ENCODE results near the gene NF2.

NF2 gene

DNA sequence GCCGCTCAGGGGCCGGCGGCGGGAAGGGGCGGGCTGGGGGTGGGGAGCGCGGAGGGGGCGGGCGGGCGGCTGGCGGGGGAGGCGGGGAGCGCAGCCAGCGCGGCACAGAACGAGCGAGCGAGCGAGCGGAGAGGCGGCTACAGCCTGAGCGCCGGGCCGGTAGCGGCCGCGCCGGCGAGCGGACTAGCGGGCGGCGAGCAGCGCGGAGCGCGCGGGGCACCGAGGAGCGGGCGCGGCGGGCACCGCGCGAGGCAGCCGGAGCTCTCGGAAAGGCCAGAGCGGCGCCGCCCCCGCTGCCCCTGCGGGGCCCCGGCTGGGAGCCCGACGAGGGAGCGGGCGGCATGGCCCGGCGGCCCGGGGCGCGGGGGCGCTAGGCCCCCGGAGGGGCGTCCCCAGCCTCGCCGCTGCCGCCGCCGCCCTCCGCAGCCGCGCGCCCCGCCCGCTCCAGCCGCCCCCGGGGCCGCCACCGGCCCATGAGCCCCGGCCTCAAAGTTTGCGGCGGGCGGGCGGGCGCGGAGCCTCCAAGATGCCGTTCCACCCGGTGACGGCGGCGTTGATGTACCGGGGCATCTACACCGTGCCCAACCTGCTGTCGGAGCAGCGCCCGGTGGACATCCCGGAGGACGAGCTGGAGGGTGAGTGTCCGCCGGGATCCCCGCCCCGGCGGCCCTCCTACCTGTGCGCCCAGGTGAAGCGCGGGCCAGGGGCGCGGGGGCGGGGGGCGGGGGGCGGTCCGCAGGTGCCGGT, 116.6 kb downstream of the NF2 start, which contains the start of gene CABP7:
Gene CABP7, plus strand, starts transcription at position 105 of the 747 bp plus-strand sequence. Its CDS starts 422 bp downstream, at position 527.
- DNase-seq (ENCODE audit: low read depth in 2 of 2) = no peak

GRCh38 chr22:29720811-29721323, 117.4 kb downstream of the NF2 start:
- no peak for DNase-seq (ENCODE audit: low read depth in 2 of 2)

DNA sequence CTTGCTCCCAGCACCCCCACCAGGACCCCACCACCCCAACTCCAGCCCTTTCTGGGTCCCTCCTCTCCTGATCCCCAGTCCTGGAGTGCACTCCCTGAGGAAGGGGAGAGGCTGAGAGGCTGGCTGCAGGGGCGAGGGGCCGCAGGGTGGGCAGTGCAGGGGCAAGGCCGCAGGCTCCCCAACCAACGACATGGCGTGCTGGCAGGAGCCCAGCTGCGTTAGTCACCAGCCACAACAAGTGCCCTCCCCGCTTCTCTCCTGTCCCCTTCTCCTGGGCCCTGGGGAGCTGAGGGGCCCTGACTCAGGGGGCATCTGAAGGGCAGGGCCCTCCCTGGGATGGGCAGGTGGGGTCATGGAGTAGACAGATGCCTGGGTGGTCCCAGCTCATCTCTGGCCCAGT, 118.7 kb downstream of the NF2 start:
- no peak for DNase-seq (ENCODE audit: low read depth in 2 of 2)

- no peak for DNase-seq (ENCODE audit: low read depth in 2 of 2)
Observed at GRCh38 chr22:29722587-29722986, 119.2 kb downstream of the NF2 start.

GRCh38 chr22:29723766-29724165, 120.3 kb downstream of the NF2 start:
- DNase-seq (ENCODE audit: low read depth in 2 of 2) = no peak

DNA sequence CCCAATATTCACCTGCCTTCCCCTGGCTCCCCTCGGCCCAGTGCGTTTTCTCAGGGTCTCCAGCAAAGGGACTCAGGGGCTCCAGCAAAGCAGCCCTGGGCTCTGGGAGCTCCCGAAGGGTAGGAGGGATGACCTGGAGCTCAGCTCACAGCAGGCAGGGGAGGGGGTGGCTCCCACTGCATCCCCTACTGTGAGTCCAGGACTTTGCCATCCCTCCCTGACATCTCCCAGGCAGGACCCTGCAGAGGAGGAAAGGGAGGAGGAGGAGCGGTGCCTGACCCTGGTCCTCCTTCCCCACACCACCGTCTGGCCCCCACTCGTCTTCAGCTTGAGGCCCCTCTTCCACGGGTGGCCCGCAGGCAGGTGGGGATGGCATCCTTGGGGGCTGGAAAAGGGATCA, 121.4 kb downstream of the NF2 start:
- no peak for DNase-seq (ENCODE audit: low read depth in 2 of 2)

DNA sequence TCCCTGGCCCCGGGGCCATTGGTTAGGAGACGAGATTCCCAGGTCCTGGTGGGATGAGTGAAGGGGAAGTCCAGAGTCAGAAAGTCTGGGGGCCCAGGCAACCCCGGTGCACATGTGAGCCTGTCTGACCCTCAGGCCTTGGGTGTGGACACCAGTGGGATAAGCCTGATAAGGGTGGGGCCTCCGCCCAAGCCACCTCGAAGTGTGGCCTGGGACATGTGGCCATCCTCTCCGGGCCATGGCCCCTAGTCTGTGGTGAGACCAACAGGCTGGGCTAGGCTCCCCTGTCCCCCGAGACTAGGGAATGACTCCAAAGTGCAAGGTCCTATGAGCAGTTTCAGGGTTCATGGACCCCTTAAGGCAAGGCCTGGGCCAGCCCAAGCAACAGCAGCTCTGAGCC, 122.7 kb downstream of the NF2 start:
- no peak for DNase-seq (ENCODE audit: low read depth in 2 of 2)

GRCh38 chr22:29726512-29727130, 123.2 kb downstream of the NF2 start:
- DNase-seq (ENCODE audit: low read depth in 2 of 2) = no peak

DNA sequence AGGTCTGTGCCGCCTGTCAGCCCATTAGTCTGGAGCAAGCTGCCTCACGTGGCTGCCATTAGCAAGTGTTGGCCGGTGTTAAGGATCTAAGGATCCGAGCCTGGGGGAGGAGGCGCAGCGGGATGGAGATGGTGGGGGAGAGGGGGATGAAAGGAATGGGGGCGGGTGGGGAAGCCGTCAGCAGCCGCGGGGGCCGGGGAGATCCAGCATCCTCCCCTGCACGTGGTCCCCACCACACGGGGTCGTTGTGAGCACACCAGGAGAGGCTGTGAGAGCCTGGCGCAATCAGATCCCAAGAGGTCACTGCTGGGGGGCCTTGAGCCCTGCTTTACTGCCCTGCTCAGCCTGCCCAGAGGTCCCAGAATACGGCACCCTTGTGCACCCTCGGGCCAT, 123.7 kb downstream of the NF2 start:
- no peak for DNase-seq (ENCODE audit: low read depth in 2 of 2)

DNA sequence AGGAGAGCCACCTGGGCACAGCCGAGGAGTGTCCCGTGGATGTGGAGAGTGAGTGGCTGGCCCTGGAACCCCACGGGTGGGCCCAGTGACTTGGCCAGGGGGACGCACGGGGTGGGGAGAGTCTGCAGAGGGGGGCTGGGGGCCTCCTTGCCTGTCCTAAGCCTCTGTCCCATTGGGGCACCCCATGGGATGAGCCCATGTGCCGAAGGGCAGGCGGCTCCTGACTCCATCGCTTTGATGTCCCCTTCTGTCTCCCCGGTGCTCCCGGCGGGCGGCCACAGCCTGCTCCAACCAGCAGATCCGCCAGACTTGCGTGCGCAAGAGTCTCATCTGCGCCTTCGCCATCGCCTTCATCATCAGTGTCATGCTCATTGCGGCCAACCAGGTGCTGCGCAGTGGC, 125.7 kb downstream of the NF2 start:
- DNase-seq (ENCODE audit: low read depth in 2 of 2) = no peak

DNA sequence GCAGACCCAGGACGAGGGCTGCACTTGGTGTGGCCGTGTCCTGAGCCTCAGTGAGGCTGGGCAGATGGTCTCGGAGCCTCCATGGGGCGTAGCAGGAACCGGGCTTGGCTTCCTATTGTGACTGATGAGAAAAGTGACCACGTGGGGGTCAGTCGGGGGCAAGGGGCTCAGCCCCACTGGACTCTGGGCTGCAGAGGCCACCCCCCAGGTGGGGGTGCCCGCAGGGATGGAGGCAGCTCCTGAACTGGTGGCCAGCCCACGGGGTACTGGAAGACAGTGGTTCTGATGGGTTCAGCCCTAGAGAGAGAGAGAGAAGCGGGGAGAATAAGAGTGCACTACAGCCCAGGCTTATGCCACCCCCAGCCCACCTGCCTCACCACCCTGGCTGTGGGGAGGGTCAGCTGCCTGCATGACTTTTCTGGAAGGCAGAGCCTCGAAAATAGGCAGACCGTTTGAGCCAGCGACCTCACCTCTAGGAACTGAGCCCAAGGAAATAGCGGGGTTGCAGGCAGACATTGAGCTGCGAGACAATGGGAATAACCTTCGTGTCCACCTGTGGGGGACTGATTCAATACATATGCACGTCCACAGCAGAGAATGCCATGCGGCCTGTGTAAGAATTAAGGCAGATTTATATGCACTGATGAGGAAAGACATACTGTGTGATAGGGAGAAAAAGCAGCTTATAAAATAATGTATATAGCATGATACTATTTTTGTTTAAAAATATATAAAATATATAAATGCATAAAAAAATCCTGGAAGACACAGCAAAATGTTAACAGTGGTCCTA, 127.8 kb downstream of the NF2 start:
- DNase-seq (ENCODE audit: low read depth in 2 of 2) = no peak

DNA sequence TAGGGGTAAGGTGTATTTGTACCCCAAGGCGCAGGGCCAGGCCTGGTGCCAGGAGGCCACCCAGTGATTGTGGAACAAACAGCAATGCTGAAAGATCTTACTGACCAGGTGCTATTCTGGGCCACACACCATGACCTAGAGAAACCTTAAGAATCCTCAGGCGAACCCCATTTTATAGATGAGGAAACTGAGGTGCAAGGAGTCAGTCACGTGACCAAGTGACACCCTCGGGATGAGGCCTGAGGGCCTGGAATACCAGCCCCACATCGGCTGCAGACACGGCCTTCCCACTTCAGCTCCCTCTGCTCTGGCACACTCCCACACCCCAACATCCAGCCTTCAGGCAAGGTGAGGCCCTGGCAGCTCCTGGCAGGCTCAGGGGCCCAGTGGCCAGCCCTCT, 129.4 kb downstream of the NF2 start:
- no peak for DNase-seq (ENCODE audit: low read depth in 2 of 2)

DNA sequence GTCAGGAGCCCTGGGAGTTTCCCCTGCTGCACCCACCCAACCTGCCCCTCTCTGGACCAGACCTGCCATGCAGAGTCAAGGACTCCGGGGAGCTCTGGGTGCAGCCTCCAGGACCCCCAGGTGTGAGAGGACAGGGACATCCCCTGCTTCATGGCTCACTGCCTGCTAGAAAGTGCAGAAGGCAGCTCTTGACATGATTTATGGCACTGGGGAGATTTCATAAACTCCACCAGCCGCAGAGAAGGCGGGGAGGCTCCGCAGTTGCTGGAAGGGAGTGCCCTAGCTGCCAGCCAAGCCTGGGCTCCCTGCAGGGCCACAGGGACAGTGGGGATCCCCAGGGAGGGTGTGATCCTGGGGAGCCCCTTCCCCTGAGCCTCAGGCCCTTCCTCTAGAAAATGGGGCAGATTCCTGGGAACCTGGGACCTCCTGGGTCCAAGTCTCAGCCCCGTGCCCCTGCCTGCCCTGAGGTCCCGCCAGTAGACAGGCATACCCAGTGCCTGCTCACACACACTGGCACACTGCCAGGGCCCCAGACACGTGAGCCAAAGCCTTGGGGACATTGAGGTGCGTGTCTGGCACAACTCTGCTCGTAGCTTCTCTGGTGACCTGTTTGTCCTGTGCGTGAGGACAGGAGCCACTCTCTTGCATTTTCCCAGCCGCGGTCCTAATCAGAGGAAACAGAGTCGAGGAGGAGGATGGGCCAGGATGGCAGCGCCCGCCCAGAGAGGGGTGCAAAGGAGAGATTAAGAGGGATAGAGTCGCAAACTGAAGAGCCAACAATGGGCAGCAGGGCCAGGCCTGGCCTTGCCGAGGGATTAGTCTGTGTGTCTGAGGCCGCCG, 130.1 kb downstream of the NF2 start:
- DNase-seq (ENCODE audit: low read depth in 2 of 2) = no peak

GRCh38 chr22:29734406-29734805, 131.0 kb downstream of the NF2 start:
- no peak for DNase-seq (ENCODE audit: low read depth in 2 of 2)

DNA sequence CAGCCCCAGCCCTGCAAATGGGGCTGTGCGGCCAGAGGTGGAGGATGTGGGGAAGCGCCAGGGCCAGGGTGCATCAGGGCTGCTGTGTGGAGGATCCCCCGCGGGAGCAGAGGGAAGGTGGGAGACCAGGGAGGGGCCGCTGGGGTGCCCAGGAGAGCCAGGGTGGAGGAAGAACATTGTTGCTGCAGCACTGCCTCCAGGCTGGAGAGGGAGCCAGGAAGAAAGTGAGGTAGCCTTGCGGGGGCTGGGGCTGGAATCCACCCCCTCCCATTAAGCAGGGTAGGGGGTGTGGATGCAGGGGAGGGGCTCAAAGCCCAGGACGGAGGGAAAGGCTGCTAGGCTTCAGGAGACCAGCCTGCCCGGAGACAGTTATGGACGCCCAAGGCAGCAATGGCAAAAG, 131.4 kb downstream of the NF2 start:
- no peak for DNase-seq (ENCODE audit: low read depth in 2 of 2)

DNA sequence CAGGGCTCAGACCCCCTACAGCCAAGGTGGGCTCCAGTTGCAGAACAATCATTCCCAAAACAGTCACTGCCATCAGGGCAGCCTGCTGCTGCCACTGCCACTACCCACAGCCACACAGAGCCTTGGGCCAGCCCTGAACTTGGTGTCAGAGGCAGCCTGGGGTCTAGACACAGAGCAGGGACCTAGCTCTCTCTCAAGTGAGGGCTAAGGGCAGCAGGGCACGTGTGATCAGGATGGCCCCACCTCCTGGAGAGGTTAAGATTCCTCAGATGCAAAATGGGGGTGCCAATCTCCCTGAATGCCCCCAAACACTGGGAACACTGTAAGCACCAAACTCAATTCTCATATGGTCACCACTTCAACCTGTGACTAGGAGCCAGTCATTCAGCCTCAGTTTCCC, 132.0 kb downstream of the NF2 start:
- DNase-seq (ENCODE audit: low read depth in 2 of 2) = no peak

DNA sequence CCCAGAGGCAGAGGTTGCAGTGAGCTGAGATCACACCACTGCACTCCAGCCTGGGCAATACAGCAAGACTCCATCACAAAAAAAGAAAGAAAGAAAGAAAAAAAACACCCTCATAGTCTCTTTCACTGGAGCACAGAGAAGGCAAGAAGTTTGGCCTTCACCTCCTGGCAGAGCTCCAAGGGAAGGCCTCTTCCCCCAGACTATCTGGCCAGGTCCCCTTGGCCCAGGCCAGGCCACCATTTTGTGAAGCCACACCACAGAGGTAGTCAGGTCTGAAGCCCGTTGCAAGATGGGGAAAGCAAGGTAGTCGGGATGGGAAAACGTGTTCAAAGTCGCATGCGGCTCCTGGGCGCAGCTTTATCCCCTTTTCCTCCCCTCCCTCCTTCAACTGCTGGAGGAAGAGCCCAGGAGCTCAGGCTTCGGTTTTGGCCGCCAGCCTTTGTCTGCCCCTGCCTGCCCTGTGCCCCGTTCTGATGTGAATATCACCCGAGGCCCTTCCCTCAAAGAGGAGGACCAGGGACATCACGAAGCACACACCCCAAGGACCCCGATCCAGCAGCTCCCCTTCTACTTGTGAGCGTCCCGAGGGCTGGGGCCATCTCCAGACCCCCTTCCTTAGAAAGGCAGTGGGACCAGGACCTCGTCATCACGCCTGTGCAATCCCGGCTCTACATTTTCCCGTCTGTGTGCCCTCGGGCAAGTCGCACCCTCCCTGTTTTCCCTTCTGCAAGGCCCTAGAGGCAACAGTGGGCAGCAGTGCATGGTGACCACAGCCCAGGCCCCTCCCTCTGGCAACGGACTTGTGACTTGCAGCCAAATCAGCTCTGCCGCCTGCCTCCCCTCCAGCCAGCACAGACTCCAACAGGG, 134.1 kb downstream of the NF2 start:
- DNase-seq (ENCODE audit: low read depth in 2 of 2) = no peak

GRCh38 chr22:29738118-29738815, 134.8 kb downstream of the NF2 start:
- no peak for DNase-seq (ENCODE audit: low read depth in 2 of 2)

GRCh38 chr22:29739346-29739875, 136.0 kb downstream of the NF2 start:
- DNase-seq (ENCODE audit: low read depth in 2 of 2) = no peak

- no peak for DNase-seq (ENCODE audit: low read depth in 2 of 2)
Observed at GRCh38 chr22:29740216-29740615, 136.8 kb downstream of the NF2 start.

Measured in activated CD4-positive, alpha-beta T cell treated with anti-CD3 and anti-CD28 coated beads for 24 hours (primary cell).